ENCODE data around the gene MITF. TPM values are rescaled to one million over a fixed set of nuclear protein-coding genes. Genes with fewer than 3 reads are reported as not detected.

The MITF gene
- total RNA-seq, 4 donors from 2014 or later: 2.1 to 9.1 (median 4.7) TPM

- H3K27me3 ChIP-seq: no peaks in the 10 kb centered on the region
- H3K4me3 ChIP-seq: peak overlapping the region in 2 of 4 donors; percentile 70 to 81
- H3K4me1 ChIP-seq: peaks cover 0 to 5% (median 0%) of the 10 kb centered on the region in 4 donors
- H3K27ac ChIP-seq: peak overlapping the region; percentile 4 to 88 (median 26)
- DNase-seq: no peak
- no peaks in the 10 kb centered on the region for H3K9me3 ChIP-seq
- no peaks in the 10 kb centered on the region for H3K36me3 ChIP-seq
- TF ChIP-seq CTCF (IDR thresholded peaks at IDR 0.05) (no peak), POLR2A (IDR thresholded peaks at IDR 0.05) (no peak)
Measured at GRCh38 chr3:69738315-69738714, 949 bp upstream of the MITF start.

- H3K4me3 ChIP-seq: peak overlapping the region in 3 of 4 donors; percentile 56 to 81 (median 70)
- H3K36me3 ChIP-seq: no peaks in the 10 kb centered on the region
- H3K4me1 ChIP-seq: peaks cover 0 to 5% (median 0%) of the 10 kb centered on the region in 4 donors
- no peak for DNase-seq
- no peak for TF ChIP-seq POLR2A (IDR thresholded peaks at IDR 0.05)
- no peak for TF ChIP-seq CTCF (IDR thresholded peaks at IDR 0.05)
- H3K9me3 ChIP-seq: no peaks in the 10 kb centered on the region
- H3K27me3 ChIP-seq: no peaks in the 10 kb centered on the region
- peak overlapping the region; percentile 4 to 88 (median 26) for H3K27ac ChIP-seq
Measured at GRCh38 chr3:69738859-69739203, 433 bp upstream of the MITF start.

GRCh38 chr3:69740103-69741021, 1.1 kb downstream of the MITF start:
- no peaks in the 10 kb centered on the region for H3K36me3 ChIP-seq
- peak overlapping the region; percentile 43 to 88 (median 64) for H3K27ac ChIP-seq
- TF ChIP-seq POLR2A (IDR thresholded peaks at IDR 0.05): no peak
- no peak for TF ChIP-seq CTCF (IDR thresholded peaks at IDR 0.05)
- DNase-seq: peak; percentile 17 to 56 (median 50)
- peaks cover 0 to 11% (median 0%) of the 10 kb centered on the region in 4 donors for H3K4me1 ChIP-seq
- H3K9me3 ChIP-seq: no peaks in the 10 kb centered on the region
- peak overlapping the region; percentile 40 to 81 (median 63) for H3K4me3 ChIP-seq
- H3K27me3 ChIP-seq: no peaks in the 10 kb centered on the region

GRCh38 chr3:69741032-69741767, 1.9 kb downstream of the MITF start:
- peak overlapping the region; percentile 40 to 81 (median 63) for H3K4me3 ChIP-seq
- TF ChIP-seq CTCF (IDR thresholded peaks at IDR 0.05) (no peak), POLR2A (IDR thresholded peaks at IDR 0.05) (no peak)
- no peak for DNase-seq

GRCh38 chr3:69742391-69742790, 3.1 kb downstream of the MITF start:
- TF ChIP-seq CTCF (IDR thresholded peaks at IDR 0.05) (no peak), POLR2A (IDR thresholded peaks at IDR 0.05) (no peak)
- no peaks in the 10 kb centered on the region for H3K9me3 ChIP-seq
- H3K4me3 ChIP-seq: no peak overlapping the region
- H3K36me3 ChIP-seq: no peaks in the 10 kb centered on the region
- peaks cover 0 to 16% (median 0%) of the 10 kb centered on the region in 4 donors for H3K4me1 ChIP-seq
- no peak for DNase-seq
- H3K27ac ChIP-seq: no peak overlapping the region
- no peaks in the 10 kb centered on the region for H3K27me3 ChIP-seq

More at GRCh38 chr3:69741032-69741767, 1.9 kb downstream of the MITF start:
- peak overlapping the region in 3 of 4 donors; percentile 55 to 88 (median 74) for H3K27ac ChIP-seq
- H3K27me3 ChIP-seq: no peaks in the 10 kb centered on the region
- H3K36me3 ChIP-seq: no peaks in the 10 kb centered on the region
- peaks cover 0 to 16% (median 0%) of the 10 kb centered on the region in 4 donors for H3K4me1 ChIP-seq
- H3K9me3 ChIP-seq: no peaks in the 10 kb centered on the region
